ENCODE results near the gene COA1.
"Not testable (repeated sequence)": the region's sequence is repeated elsewhere in the genome, so short reads cannot be mapped to it uniquely, and the experiment has no call there.

The COA1 gene

GRCh38 chr7:43758029-43758821 is 28.9 kb upstream of the COA1 start, which contains the start of gene BLVRA:
Gene BLVRA (plus strand): TSS chr7:43758680. CDS start chr7:43771159, 12,479 bp downstream.
- DNase-seq (ENCODE audit: low read depth, low spot score), result peak; percentile 29

GRCh38 chr7:43757073-43757720 is 27.9 kb upstream of the COA1 start:
- DNase-seq (ENCODE audit: low read depth, low spot score), result no peak

DNA sequence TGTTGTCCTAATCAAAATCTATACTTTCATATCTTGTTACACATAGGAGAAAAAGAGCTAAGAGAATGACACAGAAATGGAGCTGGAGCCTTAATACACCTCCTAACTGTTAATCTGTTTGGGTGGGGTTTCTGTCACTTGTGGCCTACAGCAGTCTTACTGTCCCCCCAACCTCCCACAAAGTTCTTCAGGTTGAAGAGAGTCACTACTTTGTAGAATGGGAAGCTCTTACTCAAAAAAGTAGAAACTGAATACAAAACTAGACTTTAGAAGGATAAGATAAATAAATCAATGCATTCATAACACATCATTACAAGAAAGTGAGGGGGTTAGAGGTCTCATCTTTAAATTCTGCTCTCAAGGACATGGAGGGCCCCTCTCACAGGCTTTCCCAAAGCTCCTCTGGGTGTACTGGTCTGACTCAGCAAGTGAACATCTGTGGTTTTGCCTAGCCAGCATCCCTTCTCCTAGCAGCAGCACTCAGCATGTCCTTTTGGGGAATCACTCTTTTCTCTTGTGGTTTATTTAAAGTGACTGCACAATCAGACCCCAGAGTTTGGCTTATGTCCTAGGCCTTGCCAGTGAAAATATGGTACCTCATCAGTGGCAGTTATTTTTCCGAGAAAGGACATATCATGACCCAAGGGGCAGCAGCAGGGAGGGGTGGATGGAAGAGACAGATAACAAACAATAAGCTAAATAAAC is 27.2 kb upstream of the COA1 start:
- DNase-seq (ENCODE audit: low read depth, low spot score), result no peak

DNA sequence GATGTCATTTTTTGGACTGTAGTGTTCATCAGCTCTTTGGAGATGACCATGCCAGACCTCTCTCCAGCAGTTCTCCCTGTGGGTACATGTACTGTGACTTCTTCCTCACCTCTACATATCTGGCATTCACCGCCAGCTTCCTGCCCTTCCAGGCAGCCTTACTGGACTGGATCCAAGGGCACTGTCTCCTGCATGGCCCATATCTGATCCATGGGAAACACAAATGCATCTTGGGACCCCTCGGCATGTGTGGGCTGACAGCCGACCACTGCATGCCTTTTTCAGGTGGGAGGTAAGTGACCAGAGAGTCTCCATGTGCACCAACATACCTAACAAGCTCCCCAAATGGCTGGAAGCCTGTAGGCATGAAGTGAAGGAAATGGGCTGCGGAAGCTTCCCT is 25.3 kb upstream of the COA1 start:
- DNase-seq (ENCODE audit: low read depth, low spot score), result no peak

GRCh38 chr7:43753843-43754242 is 24.5 kb upstream of the COA1 start:
- no peak for DNase-seq (ENCODE audit: low read depth, low spot score)

GRCh38 chr7:43753271-43753810 is 24.0 kb upstream of the COA1 start:
- no peak for DNase-seq (ENCODE audit: low read depth, low spot score)

GRCh38 chr7:43752411-43752810 is 23.1 kb upstream of the COA1 start:
- no peak for DNase-seq (ENCODE audit: low read depth, low spot score)

- no peak for DNase-seq (ENCODE audit: low read depth, low spot score)
Measured at GRCh38 chr7:43750016-43750887, 20.9 kb upstream of the COA1 start.

DNA sequence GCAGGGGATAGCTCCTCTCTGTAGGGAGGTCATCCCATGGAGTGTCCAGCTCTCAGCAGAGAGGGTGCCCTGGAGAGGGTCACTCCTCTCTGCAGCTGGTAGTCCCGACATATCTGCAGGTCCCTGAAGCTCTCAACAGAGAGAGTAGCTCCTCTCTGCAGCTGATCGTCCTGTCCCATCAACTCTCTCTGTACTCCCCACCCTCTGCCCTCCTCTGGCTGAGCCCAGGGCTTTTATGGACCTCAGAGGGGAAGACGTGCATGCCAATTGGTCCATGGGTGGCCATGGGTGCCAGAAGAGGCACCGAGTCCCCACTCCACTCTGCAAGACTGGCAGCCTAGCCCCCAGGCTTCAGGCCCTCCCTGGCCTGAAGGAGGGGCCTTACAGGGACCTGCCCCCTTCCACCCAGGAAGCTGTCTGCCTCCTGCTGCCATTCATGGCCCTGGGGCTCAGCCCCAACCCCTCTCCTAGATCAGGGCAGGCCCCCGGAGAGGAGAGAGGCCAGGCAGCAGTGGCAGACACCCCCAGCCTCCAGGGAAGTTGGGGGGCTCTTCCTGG is 20.1 kb upstream of the COA1 start:
- DNase-seq (ENCODE audit: low read depth, low spot score), result no peak

- DNase-seq (ENCODE audit: low read depth, low spot score), result no peak
Measured at GRCh38 chr7:43747328-43748105, 18.2 kb upstream of the COA1 start.

GRCh38 chr7:43742692-43743091 is 13.4 kb upstream of the COA1 start:
- DNase-seq (ENCODE audit: low read depth, low spot score), result no peak

DNA sequence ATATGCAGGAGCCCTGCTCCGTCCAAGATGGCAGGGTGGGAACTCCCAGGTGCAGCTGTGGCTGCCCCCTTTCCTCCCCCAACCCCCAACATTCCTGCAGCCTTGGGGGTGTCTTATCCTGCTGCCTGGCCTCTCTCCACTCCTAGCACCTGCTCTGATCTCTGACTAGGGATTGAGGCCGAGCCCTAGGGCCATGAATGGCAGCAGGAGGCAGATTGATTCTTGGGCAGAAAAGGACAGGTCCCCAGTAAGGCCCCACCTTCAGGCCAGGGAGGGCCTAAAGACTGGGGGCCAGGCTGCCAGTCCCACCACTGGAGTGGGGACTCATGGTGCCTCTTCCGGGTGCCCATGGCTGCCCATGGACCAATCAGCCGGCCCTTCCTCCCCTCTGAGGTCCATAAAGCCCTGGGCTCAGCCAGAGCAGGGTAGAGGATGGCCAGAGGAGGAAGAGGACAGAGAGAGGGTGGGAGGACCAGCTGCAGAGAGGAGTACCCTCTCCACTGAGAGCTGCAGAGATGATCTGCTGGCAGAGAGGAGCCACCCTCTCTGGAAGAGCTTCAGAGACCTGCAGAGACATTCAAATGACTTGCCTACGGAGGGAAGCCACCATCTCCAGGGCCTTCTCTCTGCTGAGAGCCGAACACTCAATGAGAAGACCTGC is 8.3 kb upstream of the COA1 start:
- DNase-seq (ENCODE audit: low read depth, low spot score), result no peak

DNA sequence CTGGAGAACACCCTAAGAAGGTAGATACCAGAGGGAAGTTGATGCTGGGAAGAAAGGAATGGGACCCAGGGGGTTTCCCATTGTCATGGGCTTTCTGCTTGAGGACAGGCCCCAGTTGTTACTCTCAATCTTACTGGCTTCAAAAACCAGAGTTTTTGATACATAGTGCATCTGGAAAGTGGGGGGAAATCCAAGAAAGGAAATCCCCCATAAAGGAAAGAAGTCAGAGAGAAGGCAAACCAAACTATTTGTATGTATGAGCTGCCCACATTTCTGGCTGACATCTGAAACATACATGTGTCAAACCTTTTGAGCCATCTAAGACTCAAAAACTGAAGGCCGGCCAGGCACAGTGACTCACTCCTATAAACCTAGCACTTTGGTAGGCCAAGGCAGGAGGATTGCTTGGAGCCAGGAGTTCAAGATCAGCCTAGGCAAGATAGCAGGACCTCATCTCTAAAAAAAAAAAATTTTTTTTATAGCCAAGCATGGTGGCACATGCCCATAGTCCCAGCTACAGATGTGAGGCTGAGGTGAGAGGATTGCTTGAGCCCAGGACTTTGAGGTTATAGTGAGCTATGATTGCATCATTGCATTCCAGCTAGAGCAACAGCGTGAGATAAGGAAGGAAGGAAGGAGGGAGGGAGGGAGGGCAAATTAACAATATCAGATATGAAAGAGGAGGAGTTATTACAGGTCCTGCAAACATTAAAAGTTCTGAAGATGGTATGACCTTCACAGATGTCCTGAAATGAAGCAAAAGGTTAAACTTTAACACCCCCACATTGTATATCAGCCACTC is 6.7 kb upstream of the COA1 start:
- no peak for DNase-seq (ENCODE audit: low read depth, low spot score)

DNA sequence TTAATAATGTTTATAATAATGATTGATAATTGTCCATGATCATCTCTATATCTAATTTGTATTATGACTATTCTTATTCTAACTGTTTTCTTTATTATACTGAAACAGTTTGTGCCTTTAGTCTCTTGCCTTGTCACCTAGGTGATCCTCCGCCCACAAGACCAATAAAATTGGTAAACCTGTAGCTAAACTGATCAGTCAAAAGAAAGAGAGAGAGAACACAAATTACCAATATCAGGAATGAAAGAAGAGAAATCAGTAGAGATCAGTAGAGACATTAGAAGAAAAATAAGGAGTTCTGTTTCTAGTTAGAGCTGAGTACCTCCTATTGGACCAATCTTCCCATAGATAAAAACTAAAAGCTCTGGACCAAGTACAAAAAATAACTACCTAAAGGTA is 6.1 kb upstream of the COA1 start:
- no peak for DNase-seq (ENCODE audit: low read depth, low spot score)

GRCh38 chr7:43734575-43735332 is 5.4 kb upstream of the COA1 start:
- not testable (repeated sequence) for DNase-seq (ENCODE audit: low read depth, low spot score)

DNA sequence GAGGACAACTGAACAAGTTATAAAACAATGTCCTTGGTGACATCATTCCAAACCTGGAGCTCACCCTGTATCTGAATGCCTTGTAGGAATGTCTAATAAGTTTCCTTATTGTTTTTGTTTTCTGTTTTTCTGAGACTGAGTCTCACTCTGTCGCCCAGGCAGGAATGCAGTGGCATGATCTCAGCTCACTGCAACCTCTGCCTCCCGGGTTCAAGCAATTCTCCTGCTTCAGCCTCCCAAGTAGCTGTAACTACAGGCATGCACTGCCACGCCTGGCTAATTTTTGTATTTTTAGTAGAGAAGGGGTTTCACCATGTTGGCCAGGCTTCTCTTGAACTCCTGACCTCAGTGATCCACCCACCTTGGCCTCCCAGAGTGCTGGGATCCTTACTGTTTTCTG is 2.2 kb upstream of the COA1 start:
- not testable (repeated sequence) for DNase-seq (ENCODE audit: low read depth, low spot score)

- DNase-seq (ENCODE audit: low read depth, low spot score), result no peak
Measured at GRCh38 chr7:43729924-43730248, 563 bp upstream of the COA1 start.

- no peak for DNase-seq (ENCODE audit: low read depth, low spot score)
Measured at GRCh38 chr7:43727494-43727893, 1.8 kb downstream of the COA1 start.
